Measurements from ENCODE around the gene MED29. TPM values are rescaled to one million over a fixed set of nuclear protein-coding genes. Genes with fewer than 3 reads are reported as not detected.

MED29 gene
- total and polyA plus RNA-seq, 2 of the 13 experiments (the other 11 are each of a cell fraction or from before 2014, with no cell fraction given): 14.0 to 19.7 TPM

GRCh38 chr19:39412100-39412866 is 21.1 kb downstream of the MED29 start, which contains the start of gene PLEKHG2 (continued):
- TF ChIP-seq ZNF768 (CRISPR knock-in tag; IDR thresholded peaks at IDR 0.05): no peak
- TF ChIP-seq, protein P1, sequence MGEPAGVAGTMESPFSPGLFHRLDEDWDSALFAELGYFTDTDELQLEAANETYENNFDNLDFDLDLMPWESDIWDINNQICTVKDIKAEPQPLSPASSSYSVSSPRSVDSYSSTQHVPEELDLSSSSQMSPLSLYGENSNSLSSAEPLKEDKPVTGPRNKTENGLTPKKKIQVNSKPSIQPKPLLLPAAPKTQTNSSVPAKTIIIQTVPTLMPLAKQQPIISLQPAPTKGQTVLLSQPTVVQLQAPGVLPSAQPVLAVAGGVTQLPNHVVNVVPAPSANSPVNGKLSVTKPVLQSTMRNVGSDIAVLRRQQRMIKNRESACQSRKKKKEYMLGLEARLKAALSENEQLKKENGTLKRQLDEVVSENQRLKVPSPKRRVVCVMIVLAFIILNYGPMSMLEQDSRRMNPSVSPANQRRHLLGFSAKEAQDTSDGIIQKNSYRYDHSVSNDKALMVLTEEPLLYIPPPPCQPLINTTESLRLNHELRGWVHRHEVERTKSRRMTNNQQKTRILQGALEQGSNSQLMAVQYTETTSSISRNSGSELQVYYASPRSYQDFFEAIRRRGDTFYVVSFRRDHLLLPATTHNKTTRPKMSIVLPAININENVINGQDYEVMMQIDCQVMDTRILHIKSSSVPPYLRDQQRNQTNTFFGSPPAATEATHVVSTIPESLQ (CRISPR knock-in tag; conservative IDR thresholded peaks at IDR 0.05): peak; percentile 90; the same call in 1 of the 2 replicates
- peak; percentile 87 for TF ChIP-seq MAZ (IDR thresholded peaks at IDR 0.05; ENCODE audit: borderline replicate concordance, low read depth, low read length)
- no peak; the same call in 1 of the 2 replicates for TF ChIP-seq MAZ (CRISPR knock-in tag; IDR thresholded peaks at IDR 0.05; ENCODE audit: low read depth)
- TF ChIP-seq KDM6A (CRISPR knock-in tag; IDR thresholded peaks at IDR 0.05; ENCODE audit: low read depth): no peak
- TF ChIP-seq, protein P2, sequence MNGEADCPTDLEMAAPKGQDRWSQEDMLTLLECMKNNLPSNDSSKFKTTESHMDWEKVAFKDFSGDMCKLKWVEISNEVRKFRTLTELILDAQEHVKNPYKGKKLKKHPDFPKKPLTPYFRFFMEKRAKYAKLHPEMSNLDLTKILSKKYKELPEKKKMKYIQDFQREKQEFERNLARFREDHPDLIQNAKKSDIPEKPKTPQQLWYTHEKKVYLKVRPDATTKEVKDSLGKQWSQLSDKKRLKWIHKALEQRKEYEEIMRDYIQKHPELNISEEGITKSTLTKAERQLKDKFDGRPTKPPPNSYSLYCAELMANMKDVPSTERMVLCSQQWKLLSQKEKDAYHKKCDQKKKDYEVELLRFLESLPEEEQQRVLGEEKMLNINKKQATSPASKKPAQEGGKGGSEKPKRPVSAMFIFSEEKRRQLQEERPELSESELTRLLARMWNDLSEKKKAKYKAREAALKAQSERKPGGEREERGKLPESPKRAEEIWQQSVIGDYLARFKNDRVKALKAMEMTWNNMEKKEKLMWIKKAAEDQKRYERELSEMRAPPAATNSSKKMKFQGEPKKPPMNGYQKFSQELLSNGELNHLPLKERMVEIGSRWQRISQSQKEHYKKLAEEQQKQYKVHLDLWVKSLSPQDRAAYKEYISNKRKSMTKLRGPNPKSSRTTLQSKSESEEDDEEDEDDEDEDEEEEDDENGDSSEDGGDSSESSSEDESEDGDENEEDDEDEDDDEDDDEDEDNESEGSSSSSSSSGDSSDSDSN (CRISPR knock-in tag; IDR thresholded peaks at IDR 0.05): peak; percentile 57; the same call in 1 of the 2 replicates
- no peak; the same call in 1 of the 2 replicates for TF ChIP-seq ZNF552 (CRISPR knock-in tag; IDR thresholded peaks at IDR 0.05; ENCODE audit: borderline replicate concordance)
- no peak for TF ChIP-seq ZNF550 (CRISPR knock-in tag; IDR thresholded peaks at IDR 0.05; ENCODE audit: borderline replicate concordance)
- no peak for TF ChIP-seq SNRNP70 (IDR thresholded peaks at IDR 0.05; ENCODE audit: low read depth, low read length)
- peak; percentile 59 for TF ChIP-seq HOXA3 (CRISPR knock-in tag; IDR thresholded peaks at IDR 0.05)
- TF ChIP-seq ZNF207 (IDR thresholded peaks at IDR 0.05; ENCODE audit: borderline replicate concordance): no peak
- TF ChIP-seq ZNF773 (CRISPR knock-in tag; IDR thresholded peaks at IDR 0.05; ENCODE audit: borderline replicate concordance): no peak
- no peak for TF ChIP-seq ZNF432 (CRISPR knock-in tag; IDR thresholded peaks at IDR 0.05; ENCODE audit: borderline replicate concordance)
- peak; percentile 53; the same call in 1 of the 2 replicates for TF ChIP-seq MLX (CRISPR knock-in tag; IDR thresholded peaks at IDR 0.05)

All from HepG2 (cell line).